NCI-H345 treated with DMSO at 0.1 percent for 48 hours (cell line): ENCODE results near the gene ATG13.
"Not testable (repeated sequence)": the region's sequence is repeated elsewhere in the genome, so short reads cannot be mapped to it uniquely, and the experiment has no call there.

Source experiments
- DNase-seq: peaks from one replicate; lab custom pipeline; 2025; ENCODE audit not compliant: unreplicated experiment; lab: John Stamatoyannopoulos, UW

The ATG13 gene

DNA sequence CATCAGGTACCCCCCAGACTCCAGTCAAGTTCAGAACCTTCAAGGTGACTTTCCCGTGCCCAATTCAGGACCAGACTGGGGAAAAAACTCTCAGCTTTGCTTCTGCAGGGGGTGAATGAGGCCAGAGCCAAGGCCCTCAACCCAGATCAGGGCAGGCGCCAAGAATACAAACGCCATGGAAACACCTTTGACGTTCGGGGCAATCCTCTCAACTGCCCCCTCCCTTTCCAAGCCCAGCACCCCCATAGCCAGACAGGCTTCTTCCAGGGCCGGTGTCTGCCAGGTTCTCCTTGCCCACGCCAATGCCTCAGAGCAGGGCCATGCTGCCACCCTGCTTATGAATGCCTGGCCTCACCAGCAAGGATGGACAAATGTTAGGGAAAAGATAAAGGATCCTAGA lies 77.3 kb downstream of the ATG13 start:
- DNase-seq = no peak

DNA sequence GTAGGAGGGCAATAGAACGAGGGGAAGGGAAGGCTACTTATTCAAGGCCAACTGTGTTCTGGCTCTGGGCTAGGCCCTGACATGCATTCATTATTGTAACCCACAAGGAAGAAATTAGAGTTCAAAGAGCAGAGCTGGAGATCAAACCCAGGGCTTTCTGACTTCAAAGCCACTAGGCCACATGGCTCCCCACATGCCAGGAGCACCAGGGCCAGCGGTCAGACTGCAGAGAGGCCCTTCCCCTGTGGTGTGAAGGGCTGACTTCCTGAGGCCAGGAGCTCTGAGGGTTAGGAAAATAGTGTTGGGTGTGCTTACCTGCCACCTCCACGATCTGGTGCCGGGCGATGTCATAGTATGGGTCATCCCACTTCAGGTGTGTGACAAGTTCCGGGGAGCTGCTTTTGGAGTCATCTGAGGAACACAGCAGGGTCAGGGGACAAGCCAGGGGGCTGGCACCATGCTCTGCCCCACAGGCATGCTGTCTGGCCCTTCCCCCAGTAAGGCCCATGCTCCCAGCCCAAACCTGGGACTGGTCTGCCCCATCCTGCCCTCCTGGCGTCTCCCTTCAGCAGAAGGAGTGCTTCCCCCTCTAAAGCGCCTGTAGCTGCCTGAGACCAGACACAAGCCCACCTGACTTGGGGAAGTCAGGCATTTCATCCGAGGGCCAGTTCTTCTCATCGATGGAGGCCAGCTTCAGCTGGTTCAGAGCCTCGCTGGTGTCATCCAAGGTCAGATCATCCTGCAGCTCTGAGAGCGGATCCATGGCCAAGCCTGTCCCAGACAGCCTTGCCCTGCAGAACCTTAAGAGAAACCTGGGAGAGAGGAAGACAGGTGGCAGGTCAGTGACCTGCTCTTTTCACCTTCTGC lies 78.2 kb downstream of the ATG13 start:
- DNase-seq = no peak

DNA sequence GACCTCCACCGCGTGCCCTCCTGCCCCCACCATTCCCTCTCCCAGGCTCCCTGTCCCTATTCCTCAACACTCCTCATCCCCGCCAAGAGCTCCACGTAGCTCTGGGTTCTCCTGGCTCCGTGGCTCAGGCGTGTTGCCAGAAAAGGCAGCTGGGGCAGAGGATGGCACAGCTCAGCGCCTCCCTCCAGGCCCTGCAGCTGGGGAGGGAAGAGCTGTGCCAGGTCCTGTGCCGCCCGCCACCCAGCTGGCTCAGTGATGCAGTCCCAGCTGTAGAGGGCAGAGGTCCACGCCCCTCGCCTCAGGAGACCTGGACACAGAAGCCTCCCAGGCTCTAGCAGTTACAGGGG lies 78.8 kb downstream of the ATG13 start:
- DNase-seq = no peak

DNA sequence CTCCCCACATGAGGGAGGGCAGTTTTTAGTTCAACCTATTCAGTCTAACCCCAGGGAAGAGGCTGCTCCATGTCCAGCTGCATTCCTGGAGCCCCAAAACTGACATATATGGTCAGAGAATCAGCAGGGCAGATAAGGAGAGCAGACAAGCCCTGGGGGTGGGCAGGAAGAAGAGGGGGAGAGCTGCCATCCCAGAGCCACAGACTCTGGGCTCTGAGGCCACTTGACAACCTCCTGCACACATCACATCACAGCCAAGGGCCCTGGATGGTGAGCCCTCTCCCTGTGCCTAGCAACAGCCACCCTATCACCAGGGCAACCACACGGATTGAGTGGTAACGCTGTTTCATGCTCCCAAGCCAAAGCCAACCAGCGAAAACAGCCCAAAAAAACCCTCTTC lies 80.0 kb downstream of the ATG13 start:
- no peak for DNase-seq

DNA sequence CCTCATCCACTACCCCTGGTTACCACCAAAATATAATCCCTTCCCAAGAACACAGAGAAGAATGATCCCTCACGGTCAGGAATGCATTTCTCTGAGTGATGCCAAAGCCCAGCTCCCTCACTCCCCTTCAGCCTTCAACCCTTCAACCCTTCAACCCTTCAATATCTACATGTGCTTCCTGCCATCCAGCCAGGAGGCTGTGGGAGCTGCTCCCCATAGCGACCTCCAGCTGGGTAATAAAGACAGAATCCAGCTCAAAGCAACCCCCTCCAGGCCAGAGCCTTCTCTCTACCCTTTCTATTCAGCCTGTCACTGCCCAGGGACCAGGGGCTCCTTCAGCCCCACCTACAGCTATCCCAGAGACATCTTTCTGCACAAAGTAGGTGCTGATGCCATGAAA lies 80.4 kb downstream of the ATG13 start:
- no peak for DNase-seq

DNA sequence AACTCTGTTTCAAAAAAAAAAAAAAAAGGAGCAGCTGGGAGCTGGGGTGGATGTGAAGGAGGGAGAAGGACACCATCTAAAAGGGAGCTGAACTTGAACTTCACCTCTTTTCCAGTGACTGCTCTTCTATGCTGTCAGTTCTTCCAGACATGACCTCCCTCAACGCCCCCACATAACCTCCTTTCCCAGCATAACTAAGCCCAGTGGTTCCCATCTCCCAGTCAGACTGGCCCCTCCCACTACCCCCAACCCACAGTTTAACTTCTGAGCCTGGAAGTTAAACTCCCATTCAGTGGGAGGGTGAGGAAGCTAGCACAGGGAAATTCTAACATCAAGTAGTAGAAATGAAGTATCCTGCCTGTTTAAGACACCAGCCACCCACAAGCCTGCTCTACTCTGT lies 81.2 kb downstream of the ATG13 start:
- DNase-seq = no peak

DNA sequence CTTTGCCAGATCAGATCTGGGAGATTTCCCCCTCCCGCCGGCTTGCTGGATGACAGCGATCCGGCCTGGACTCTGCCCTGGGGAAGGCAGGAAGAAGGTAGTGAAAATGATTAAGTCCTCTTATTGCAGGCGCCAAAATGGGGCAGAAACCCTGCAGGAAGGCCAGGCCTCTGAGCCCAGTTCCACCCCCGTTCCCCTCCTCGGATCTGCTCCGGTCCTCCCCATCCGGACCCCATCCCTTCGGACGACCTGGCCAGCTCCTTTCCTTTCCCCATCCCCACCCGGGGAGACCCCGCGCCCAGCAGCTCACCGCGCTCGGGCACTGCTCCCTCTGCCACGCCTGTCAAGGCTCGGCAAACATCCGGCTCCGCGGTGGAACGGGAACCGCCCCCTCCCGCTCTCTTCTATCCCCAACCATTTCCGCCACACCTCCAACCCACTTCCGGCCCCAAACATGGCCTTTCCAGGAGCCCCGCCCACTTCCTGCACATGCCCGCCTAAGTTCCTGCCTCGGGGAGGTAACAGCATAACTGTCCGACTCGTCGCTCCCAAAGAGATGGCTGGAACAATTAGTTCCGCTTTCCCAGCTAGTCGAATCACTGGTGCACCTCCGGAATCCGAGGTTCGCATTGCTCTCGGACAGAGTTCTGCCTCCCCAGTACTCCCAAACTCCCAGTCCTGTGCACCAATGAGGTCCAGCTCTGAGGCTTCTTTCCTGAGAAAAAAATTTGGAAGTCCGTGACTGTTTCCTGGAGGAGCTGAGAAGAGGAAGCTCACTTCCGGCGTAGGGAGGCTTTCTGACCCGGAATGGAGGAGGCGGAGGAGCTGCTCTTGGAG lies 83.1 kb downstream of the ATG13 start, which contains the start of the genes ARHGAP1 and ZNF408:
TSS of gene ARHGAP1 (minus strand) at position 379 of the 837 bp plus-strand sequence. CDS start 4,512 bp downstream, outside the sequence.
TSS of gene ZNF408 (plus strand) at position 791 of the 837 bp plus-strand sequence. CDS start at position 808, 17 bp downstream.
- DNase-seq = peak; percentile 91

DNA sequence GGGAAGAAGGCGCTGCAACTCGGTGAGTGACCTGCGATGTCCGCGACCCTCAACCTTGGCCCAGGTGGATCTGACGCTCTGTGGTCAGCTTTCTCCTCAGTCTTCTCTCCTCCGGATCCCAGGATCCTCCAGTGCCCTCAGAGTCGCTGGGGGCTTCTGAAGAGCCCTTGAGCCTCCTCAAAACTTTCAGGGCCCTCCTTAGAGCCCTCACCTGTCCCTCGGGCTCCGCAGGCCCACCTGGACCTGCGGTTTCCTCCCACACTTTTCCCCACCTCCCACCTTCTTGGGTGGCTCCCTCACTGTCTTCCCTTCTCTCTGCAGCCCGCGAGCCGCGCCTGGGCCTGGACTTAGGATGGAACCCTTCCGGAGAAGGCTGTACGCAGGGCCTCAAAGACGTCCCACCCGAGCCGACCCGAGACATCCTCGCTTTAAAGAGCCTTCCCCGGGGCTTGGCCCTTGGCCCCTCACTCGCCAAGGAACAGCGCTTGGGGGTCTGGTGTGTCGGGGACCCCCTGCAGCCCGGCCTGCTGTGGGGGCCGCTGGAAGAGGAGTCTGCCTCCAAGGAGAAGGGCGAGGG lies 83.8 kb downstream of the ATG13 start:
- no peak for DNase-seq

DNA sequence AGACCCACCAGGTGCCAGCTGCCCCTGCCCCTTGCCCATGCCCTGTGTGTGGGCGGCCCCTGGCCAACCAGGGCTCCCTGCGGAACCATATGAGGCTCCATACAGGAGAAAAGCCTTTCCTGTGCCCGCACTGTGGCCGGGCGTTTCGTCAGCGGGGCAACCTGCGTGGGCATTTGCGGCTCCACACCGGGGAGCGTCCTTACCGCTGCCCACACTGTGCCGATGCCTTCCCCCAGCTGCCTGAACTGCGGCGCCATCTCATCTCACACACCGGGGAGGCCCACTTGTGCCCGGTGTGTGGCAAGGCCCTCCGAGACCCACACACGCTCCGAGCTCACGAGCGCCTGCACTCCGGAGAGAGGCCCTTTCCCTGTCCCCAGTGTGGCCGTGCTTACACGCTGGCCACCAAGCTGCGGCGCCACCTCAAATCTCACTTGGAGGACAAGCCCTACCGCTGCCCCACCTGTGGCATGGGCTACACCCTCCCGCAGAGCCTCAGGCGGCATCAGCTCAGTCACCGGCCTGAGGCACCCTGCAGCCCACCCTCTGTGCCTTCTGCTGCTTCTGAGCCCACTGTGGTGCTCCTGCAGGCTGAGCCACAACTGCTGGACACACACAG lies 87.8 kb downstream of the ATG13 start:
- DNase-seq = no peak

DNA sequence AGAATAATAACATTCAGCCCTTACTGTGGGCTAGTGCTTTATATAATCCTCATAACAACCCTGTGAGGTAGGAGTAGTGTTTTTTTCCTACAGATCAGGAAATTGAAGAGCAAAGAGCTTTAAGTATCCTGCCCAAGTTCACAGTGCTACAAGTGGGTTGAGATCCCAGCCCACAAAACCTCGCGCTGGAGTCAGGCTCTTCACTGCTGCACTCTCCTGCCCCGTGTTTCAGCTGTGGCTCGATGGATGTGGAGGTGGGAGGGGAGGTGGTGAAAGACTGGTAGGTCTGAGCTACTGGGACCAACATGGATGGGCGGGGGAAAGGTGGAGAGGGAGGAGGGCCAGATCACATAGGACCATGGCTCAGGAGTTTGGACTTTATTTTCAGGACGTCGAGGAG lies 89.5 kb downstream of the ATG13 start:
- DNase-seq = no peak

DNA sequence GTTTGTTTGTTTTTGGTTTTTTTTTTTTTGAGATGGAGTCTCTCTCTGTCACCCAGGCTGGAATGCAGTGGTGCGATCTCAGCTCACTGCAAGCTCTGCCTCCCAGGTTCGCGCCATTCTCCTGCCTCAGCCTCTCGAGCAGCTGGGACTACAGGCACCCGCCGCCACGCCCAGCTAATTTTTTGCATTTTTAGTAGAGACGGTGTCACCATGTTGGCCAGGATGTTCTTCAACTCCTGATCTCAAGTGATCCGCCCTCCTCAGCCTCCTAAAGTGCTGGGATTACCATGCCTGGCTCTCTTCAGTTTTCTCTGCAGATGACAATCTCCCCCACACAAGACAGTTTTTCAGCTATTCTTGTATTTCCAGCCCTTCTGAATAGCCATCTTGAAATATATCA lies 92.0 kb downstream of the ATG13 start:
- DNase-seq = not testable (repeated sequence)

DNA sequence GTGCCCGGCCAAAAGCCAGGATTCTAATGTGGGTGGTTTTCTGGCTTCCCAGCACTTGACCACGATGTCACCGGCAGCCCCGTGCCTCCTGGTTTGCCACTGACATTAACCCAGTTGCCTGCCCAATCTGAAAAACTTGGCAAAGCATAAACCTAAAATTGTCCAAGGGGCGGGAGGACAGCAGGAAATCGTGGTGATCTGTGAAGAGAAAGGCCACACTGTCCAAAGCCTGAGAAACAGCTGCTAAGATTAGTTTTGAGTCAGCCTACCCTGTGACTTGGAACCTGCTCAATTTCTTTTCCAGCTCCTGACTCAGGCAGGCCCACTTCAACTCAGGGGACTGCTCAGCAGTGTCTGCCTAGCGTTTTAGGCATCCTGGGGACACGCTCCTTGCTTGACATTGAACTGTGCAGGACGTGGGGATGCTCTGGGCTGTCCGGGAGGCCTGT lies 93.5 kb downstream of the ATG13 start:
- DNase-seq = no peak

DNA sequence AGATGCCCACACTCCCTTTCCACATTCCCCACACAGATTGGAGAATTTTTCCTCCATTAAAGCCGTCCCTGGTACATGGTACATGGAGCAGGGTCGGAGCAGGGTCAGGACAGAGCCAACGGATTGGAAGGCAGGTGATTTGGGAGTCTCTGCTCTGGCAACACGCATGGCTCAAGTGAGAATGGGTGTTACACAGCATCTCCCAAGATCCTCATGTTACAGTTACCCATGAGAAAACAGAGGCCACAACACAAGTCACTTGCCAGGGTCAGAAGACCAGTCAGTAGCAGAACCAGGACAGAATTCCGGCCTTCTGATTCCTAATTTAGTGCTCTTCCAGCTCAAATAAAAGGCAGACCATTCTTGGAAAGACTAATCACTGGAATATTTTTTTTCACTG lies 94.0 kb downstream of the ATG13 start:
- no peak for DNase-seq

DNA sequence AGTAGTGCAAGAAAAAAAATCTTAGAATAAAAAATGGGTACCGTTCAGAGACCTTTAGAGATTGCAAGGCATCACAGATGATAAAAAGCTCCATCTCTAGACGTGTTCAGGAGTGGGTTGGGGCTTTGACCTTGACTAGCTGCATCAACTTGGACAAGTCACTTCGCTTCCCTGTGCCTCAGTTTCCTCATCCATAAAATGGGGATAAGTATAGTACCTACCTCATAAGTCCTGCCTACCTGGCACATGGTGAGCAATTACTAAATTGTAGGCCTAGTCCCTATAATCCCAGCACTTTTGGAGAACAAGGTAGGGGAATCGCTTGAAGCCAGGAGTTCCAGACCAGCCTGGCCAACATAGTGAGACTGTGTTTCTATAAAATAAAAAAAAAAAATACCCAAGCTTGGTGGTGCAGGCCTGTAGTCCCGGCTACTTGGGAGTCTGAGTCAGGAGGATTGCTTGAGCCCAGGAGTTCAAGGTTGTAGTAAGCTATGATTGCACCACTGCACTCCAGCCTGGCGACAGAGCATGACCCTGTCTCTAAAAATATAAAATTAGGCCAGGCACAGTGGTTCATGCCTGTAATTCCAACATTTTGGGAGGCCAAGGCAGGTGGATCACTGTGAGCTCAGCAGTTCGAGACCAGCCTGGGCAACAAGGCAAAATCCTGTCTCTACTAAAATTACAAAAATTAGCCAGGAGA lies 95.7 kb downstream of the ATG13 start:
- DNase-seq = no peak

DNA sequence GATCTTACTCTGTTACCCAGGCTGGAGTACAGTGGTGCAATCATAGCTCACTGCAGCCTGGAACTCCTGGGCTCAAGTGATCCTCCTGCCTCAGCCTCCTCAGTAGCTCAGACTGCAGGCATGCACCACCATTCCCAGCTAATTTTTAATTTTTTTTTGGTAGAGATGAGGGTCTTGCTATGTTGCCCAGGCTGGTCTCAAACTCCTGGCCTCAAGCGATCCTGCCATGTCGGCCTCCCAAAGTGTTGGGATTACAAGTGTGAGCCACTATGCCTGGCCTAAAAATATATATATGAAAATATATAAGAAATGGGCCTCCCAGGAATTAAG lies 100.4 kb downstream of the ATG13 start:
- DNase-seq = not testable (repeated sequence)

DNA sequence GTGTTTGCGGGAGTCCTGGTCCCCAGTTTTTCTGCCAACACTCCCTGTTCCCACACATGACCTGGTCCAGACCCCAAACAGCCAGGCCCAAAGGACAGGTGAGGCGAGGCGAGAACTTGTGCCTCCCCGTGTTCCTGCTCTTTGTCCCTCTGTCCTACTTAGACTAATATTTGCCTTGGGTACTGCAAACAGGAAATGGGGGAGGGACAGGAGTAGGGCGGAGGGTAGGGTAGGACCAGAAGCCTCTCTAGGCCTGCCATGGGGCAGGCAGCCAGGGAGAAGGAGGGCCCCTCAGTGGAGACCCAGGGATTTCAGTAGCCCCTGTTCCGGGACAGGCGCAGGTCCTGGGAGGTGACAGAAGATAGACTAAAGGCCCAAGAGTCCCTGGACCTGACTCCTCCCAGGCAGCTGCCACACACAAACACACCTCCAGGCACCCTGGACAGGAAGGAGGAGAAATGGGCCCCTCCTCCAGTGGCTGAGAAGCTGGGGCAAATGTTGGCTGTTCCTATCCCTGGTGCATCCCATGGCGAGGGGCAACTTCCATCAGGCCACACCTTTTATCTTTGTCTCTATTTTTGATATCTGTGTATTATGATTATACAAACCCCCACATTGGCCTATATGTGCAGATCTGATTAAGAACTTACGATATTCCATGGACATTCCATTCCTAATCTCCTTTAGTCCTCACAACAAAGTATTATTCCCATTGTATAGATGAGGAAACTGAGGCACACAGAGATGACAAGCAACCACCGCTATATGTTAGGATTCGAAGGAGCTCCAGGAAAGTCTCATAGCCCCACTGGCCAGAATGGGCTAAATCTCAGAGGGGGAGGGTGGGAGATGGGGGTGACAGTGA lies 101.0 kb downstream of the ATG13 start:
- DNase-seq = no peak

DNA sequence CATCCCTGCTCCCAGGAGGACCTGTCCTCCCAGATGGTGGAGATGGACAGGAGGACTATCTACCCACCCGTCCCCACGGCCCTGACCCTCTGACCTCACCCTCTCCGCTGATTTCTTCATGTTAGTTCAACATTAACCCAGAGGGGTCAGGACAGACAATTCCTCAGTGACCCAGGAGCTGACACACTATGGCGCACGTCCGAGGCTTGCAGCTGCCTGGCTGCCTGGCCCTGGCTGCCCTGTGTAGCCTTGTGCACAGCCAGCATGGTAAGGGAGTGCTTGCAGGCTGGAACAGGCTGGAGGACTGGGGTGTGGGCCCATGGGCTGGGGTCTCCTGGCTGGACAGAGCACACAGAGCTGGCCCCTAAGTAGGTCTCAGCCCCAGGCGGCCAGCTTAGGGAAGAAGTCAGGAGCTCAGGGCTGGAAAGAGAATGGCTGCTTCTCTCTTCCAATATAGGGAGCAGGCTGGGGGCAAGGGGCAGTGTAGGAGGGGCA lies 101.7 kb downstream of the ATG13 start, which contains the start of gene F2:
TSS of gene F2 (plus strand) at position 166 of the 495 bp plus-strand sequence. CDS start at position 189, 23 bp downstream.
- no peak for DNase-seq

DNA sequence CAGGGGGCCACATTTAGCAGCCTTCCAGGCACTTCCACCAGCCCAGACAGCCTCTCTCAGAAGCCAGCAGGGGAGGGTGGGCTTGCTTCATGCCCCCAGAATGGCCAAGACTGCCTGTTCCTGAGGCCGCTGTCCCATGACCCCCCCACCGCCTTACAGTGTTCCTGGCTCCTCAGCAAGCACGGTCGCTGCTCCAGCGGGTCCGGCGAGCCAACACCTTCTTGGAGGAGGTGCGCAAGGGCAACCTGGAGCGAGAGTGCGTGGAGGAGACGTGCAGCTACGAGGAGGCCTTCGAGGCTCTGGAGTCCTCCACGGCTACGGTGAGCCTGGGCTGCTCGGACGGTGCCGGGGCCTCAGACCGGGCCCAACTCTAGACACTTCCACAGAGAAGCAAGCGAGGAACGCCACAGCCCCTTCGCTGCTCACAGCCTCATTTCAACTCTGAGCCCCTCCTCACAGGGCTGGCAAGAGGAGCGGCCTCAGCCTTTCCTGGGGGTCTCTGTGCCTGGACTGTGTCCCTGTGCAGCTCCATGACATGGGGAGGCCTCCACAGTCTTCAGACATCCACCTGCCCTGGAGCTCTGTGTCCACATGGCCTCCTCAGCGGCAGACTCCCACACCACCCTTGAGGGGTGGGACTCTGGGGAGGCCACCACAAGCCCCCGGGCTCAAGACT lies 102.3 kb downstream of the ATG13 start:
- no peak for DNase-seq

DNA sequence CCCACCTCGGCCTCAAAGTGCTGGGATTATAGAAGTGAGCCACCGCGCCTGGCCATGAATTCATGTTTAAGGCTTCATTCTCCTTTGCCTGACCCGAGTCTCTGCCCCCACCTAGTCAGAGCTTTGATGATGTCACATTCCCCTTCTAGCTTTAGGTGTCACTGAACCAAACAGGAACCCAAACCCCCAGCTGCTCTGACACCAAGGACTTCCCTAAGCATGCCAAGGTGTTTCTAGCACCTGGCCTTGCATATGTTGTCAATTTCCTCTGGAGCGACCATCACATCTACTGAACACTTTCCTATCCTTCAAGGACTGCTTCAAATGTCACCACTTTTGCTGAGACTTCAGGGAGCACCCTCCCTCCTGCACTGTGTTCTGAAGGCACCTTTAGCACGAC lies 103.9 kb downstream of the ATG13 start:
- DNase-seq = no peak
